ENCODE measurements around the gene IGFLR1. TPM values are rescaled to one million over a fixed set of nuclear protein-coding genes. Genes with fewer than 3 reads are reported as not detected.

The IGFLR1 gene
- polyA plus RNA-seq: 3.8 TPM
- long read RNA-seq, donor 1: 0 reads
- long read RNA-seq, donor 2, partial matches to known transcripts: 0 of 1 reads
- long read RNA-seq, donor 2, other reads (novel, unspliced or antisense): 0 of 1 reads
- long read RNA-seq, donor 3: 0 reads
- long read RNA-seq, donor 4: 0 reads
- long read RNA-seq, donor 5: 0 reads
- long read RNA-seq, donor 6, partial matches to known transcripts: 0 of 1 reads
- long read RNA-seq, donor 6, other reads (novel, unspliced or antisense): 0 of 1 reads
- long read RNA-seq, donor 7: 0 reads
- long read RNA-seq, donor 8: 0 reads
- long read RNA-seq, donor 9, partial matches to known transcripts: 0 of 2 reads
- long read RNA-seq, donor 9, other reads (novel, unspliced or antisense): 0 of 2 reads
- long read RNA-seq, donor 10, partial matches to known transcripts: 0 of 1 reads
- long read RNA-seq, donor 10, other reads (novel, unspliced or antisense): 0 of 1 reads
- long read RNA-seq, donor 11, partial matches to known transcripts: 9 of 9 reads
- long read RNA-seq, donor 11, other reads (novel, unspliced or antisense): 0 of 9 reads

GRCh38 chr19:35742121-35742724 is at the start of gene IGFLR1:
Gene IGFLR1 (minus strand): TSS chr19:35742452. CDS start chr19:35741180, 1,272 bp downstream.
- H3K27me3 ChIP-seq (ENCODE audit: control insufficient read depth, insufficient read depth, low read length): no peaks in the 10 kb centered on the region
- no peak within 1 kb of the TSS for H3K4me3 ChIP-seq (ENCODE audit: low read length)
- peaks cover 21% of the 10 kb centered on the region for H3K4me1 ChIP-seq (ENCODE audit: control insufficient read depth, insufficient read depth, low read length)
- peaks cover 22% of the 10 kb centered on the region for H3K36me3 ChIP-seq (ENCODE audit: control insufficient read depth, insufficient read depth, low read length)
- 100% methylated on average over 1 of the region's 9 CpGs for WGBS (ENCODE audit: insufficient coverage, low lambda C conversion rate)
- no peaks in the 10 kb centered on the region for H3K9me3 ChIP-seq (ENCODE audit: control insufficient read depth, low read depth, low read length)
- no peak within 1 kb of the TSS for H3K27ac ChIP-seq (ENCODE audit: low read length)
- DNase-seq: no peak

GRCh38 chr19:35791814-35792279 is 49.6 kb upstream of the IGFLR1 start:
- no peaks in the 10 kb centered on the region for H3K36me3 ChIP-seq (ENCODE audit: control insufficient read depth, insufficient read depth, low read length)
- DNase-seq: no peak
- no peaks in the 10 kb centered on the region for H3K9me3 ChIP-seq (ENCODE audit: control insufficient read depth, low read depth, low read length)
- no peaks in the 10 kb centered on the region for H3K4me1 ChIP-seq (ENCODE audit: control insufficient read depth, insufficient read depth, low read length)
- no peak overlapping the region for H3K27ac ChIP-seq (ENCODE audit: low read length)
- no CpG with 5 or more reads among the region's 9 CpGs for WGBS (ENCODE audit: insufficient coverage, low lambda C conversion rate)
- peaks cover 10% of the 10 kb centered on the region for H3K27me3 ChIP-seq (ENCODE audit: control insufficient read depth, insufficient read depth, low read length)
- no peak overlapping the region for H3K4me3 ChIP-seq (ENCODE audit: low read length)

GRCh38 chr19:35790981-35791813 is 48.9 kb upstream of the IGFLR1 start:
- no CpG with 5 or more reads among the region's 20 CpGs for WGBS (ENCODE audit: insufficient coverage, low lambda C conversion rate)
- no peak for DNase-seq
- Histone ChIP-seq H3K4me3 (ENCODE audit: low read length) (no peak overlapping the region), H3K27ac (ENCODE audit: low read length) (no peak overlapping the region), H3K27me3 (ENCODE audit: control insufficient read depth, insufficient read depth, low read length) (peaks cover 3% of the 10 kb centered on the region), H3K4me1 (ENCODE audit: control insufficient read depth, insufficient read depth, low read length) (peaks cover 3% of the 10 kb centered on the region), H3K9me3 (ENCODE audit: control insufficient read depth, low read depth, low read length) (no peaks in the 10 kb centered on the region), H3K36me3 (ENCODE audit: control insufficient read depth, insufficient read depth, low read length) (no peaks in the 10 kb centered on the region)

DNA sequence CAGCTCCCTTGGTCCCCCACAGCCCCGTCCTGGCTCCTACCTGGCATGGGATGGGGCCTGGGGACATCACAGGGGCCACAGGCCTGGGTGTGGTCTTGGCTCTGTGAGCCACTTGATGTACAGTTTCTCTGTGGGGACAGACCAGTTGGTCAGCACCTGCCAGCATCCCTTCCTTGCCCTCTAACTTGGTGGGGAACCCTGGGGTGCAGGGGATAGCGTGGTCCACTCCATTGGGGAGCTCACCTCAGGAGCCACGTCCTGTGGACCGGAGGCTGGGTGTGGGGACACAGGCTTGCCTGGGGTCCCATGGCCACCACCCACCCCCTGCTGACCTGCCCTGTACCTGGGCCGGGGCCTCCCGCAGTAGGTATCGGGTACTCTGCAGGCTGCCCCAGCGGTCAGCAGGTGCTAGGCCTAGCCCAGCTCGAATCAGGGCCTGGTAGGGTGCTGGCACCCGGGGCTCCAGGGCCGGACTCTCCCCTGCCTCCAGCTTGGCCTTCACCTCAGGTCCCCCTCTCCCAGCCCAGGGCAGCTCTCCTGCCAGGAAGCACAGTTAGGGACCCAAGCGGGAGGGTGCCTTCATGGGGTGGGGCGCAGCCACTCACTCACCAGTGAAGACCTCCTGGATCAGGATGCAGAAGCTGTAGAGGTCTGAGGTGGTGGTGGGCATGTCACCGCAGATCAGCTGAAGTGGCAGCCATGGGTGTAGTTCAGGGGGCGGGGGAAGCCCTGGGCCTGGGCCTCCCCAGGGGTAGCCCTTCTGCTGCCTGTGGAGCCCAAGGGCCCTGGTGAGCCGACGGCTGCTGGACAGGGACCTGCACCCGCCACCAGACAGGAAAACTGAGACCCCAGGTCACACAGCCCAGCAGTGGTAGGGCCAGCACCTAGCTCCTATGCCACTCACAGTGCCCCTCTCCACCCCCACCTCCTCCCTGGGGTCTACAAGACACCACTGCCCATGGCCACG is 48.0 kb upstream of the IGFLR1 start:
- Histone ChIP-seq H3K4me3 (ENCODE audit: low read length) (no peak overlapping the region), H3K27me3 (ENCODE audit: control insufficient read depth, insufficient read depth, low read length) (no peaks in the 10 kb centered on the region), H3K4me1 (ENCODE audit: control insufficient read depth, insufficient read depth, low read length) (peaks cover 10% of the 10 kb centered on the region), H3K36me3 (ENCODE audit: control insufficient read depth, insufficient read depth, low read length) (no peaks in the 10 kb centered on the region), H3K9me3 (ENCODE audit: control insufficient read depth, low read depth, low read length) (no peaks in the 10 kb centered on the region), H3K27ac (ENCODE audit: low read length) (no peak overlapping the region)
- WGBS (ENCODE audit: insufficient coverage, low lambda C conversion rate): no CpG with 5 or more reads among the region's 19 CpGs
- DNase-seq: no peak

DNA sequence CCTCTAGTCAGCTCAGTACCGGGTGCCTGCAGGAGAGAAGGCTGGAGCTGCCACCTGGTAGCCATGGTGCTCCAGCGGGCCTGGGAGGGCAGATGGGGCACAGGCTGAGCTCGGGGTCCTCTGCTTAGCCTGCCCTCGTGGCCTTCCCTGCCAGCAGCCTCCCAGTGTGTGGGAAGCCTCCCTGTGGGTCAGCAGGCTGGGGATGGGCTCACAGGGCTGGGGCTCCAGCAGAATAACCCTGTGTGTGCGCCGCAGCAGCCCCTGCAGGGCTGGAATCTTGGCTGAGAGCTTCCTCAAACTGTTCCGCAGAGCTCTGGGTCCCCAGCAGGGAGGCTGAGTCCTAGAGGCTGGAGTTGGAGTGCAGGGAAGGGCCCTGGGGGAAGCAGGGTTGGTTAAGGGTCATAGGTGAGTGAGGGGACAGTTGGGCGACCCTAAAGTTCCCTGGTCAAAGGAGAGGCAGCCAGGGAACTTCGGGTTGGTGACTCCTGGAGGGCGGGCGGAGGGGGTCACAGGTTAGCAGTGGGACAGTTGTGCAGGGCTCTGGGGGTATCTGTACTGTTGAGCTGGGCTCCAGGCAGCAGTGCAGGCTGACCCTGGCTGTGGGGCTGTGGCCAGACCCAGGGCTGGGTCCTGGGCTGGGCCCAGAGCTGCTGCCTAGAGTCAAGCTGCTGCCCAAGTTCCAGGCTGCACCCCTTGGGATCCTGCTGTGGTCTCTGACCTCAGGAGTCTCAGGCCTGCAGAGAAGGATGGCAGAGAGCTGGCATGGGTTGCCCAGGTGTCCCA is 47.1 kb upstream of the IGFLR1 start:
- no CpG with 5 or more reads among the region's 11 CpGs for WGBS (ENCODE audit: insufficient coverage, low lambda C conversion rate)
- Histone ChIP-seq H3K27me3 (ENCODE audit: control insufficient read depth, insufficient read depth, low read length) (no peaks in the 10 kb centered on the region), H3K36me3 (ENCODE audit: control insufficient read depth, insufficient read depth, low read length) (no peaks in the 10 kb centered on the region), H3K27ac (ENCODE audit: low read length) (no peak overlapping the region), H3K9me3 (ENCODE audit: control insufficient read depth, low read depth, low read length) (no peaks in the 10 kb centered on the region), H3K4me1 (ENCODE audit: control insufficient read depth, insufficient read depth, low read length) (peaks cover 13% of the 10 kb centered on the region), H3K4me3 (ENCODE audit: low read length) (no peak overlapping the region)
- DNase-seq: no peak

GRCh38 chr19:35788205-35788960 is 46.1 kb upstream of the IGFLR1 start:
- no peak overlapping the region for H3K27ac ChIP-seq (ENCODE audit: low read length)
- peaks cover 16% of the 10 kb centered on the region for H3K4me1 ChIP-seq (ENCODE audit: control insufficient read depth, insufficient read depth, low read length)
- no peak for DNase-seq
- H3K4me3 ChIP-seq (ENCODE audit: low read length): no peak overlapping the region
- WGBS (ENCODE audit: insufficient coverage, low lambda C conversion rate): no CpG with 5 or more reads among the region's 12 CpGs
- no peaks in the 10 kb centered on the region for H3K9me3 ChIP-seq (ENCODE audit: control insufficient read depth, low read depth, low read length)
- H3K27me3 ChIP-seq (ENCODE audit: control insufficient read depth, insufficient read depth, low read length): no peaks in the 10 kb centered on the region
- H3K36me3 ChIP-seq (ENCODE audit: control insufficient read depth, insufficient read depth, low read length): no peaks in the 10 kb centered on the region

DNA sequence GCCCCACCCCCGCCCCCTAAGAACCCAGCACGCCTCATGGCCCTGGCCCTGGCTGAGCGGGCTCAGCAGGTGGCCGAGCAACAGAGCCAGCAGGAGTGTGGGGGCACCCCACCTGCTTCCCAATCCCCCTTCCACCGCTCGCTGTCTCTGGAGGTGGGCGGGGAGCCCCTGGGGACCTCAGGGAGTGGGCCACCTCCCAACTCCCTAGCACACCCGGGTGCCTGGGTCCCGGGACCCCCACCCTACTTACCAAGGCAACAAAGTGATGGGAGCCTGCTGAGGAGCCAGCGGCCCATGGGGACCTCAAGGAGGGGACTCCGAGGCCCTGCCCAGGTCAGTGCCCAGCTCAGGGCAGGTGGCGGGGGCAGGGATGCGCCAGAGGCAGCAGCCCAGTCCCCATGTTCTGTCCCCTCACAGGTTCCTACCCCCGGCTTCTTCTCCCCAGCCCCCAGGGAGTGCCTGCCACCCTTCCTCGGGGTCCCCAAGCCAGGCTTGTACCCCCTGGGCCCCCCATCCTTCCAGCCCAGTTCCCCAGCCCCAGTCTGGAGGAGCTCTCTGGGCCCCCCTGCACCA is 45.1 kb upstream of the IGFLR1 start:
- H3K9me3 ChIP-seq (ENCODE audit: control insufficient read depth, low read depth, low read length): no peaks in the 10 kb centered on the region
- peaks cover 4% of the 10 kb centered on the region for H3K36me3 ChIP-seq (ENCODE audit: control insufficient read depth, insufficient read depth, low read length)
- no peak for DNase-seq
- H3K27ac ChIP-seq (ENCODE audit: low read length): no peak overlapping the region
- peaks cover 17% of the 10 kb centered on the region for H3K4me1 ChIP-seq (ENCODE audit: control insufficient read depth, insufficient read depth, low read length)
- WGBS (ENCODE audit: insufficient coverage, low lambda C conversion rate): no CpG with 5 or more reads among the region's 15 CpGs
- H3K4me3 ChIP-seq (ENCODE audit: low read length): no peak overlapping the region
- no peaks in the 10 kb centered on the region for H3K27me3 ChIP-seq (ENCODE audit: control insufficient read depth, insufficient read depth, low read length)

DNA sequence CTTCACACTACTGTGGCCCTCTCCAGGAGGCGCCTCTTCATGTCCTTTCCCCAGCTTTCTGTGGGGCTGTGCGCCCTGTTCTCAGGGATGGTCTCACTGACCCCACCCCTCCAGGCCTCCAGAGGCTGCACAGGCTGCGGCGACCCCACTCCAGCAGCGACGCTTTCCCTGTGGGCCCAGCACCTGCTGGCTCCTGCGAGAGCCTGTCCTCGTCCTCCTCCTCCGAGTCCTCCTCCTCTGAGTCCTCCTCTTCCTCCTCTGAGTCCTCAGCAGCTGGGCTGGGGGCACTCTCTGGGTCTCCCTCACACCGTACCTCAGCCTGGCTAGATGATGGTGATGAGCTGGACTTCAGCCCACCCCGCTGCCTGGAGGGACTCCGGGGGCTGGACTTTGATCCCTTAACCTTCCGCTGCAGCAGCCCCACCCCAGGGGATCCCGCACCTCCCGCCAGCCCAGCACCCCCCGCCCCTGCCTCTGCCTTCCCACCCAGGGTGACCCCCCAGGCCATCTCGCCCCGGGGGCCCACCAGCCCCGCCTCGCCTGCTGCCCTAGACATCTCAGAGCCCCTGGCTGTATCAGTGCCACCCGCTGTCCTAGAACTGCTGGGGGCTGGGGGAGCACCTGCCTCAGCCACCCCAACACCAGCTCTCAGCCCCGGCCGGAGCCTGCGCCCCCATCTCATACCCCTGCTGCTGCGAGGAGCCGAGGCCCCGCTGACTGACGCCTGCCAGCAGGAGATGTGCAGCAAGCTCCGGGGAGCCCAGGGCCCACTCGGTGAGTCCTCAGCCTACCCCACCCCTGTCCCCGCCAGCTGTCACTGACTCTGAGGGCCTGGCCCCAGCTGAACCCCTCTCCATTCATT is 44.3 kb upstream of the IGFLR1 start:
- WGBS (ENCODE audit: insufficient coverage, low lambda C conversion rate): no CpG with 5 or more reads among the region's 31 CpGs
- Histone ChIP-seq H3K4me3 (ENCODE audit: low read length) (no peak overlapping the region), H3K9me3 (ENCODE audit: control insufficient read depth, low read depth, low read length) (no peaks in the 10 kb centered on the region), H3K27me3 (ENCODE audit: control insufficient read depth, insufficient read depth, low read length) (no peaks in the 10 kb centered on the region), H3K36me3 (ENCODE audit: control insufficient read depth, insufficient read depth, low read length) (peaks cover 6% of the 10 kb centered on the region), H3K4me1 (ENCODE audit: control insufficient read depth, insufficient read depth, low read length) (peaks cover 17% of the 10 kb centered on the region), H3K27ac (ENCODE audit: low read length) (no peak overlapping the region)
- DNase-seq: peak; percentile 25 to 73
